Common myeloid progenitor, CD34-positive (primary cell): Measurements from ENCODE around the gene BLMH.

Source experiments
- CTCF ChIA-PET: fragments of 350-600 bp; sonication (Branson Sonifier 250); formaldehyde crosslinking; loops from one replicate; lab custom pipeline; 2021; ENCODE audit warnings: antibody characterized with exemption; lab: Charles Lee
- POLR2A ChIA-PET: fragments of 350-600 bp; sonication (Branson Sonifier 250); formaldehyde crosslinking; loops from one replicate; lab custom pipeline; 2021; ENCODE audit warnings: antibody characterized with exemption; lab: Charles Lee
- DNase-seq, 3 donors: peaks; one replicate each; pipeline versions ENCODE4 v3.0.0 to v3.0.0-alpha.2; 2013
- H3K27ac ChIP-seq, 2 experiments: 1 replicate in 1 of 2; 2 replicates in 1 of 2; pipeline ENCODE4 v1.7.0; 2013; ENCODE audit warnings: inconsistent platforms in 2 of 2, low read length in 2 of 2, mild to moderate bottlenecking in 2 of 2, low read depth in 1 of 2, moderate library complexity in 1 of 2; ENCODE audit not compliant: severe bottlenecking in 2 of 2, insufficient read depth in 1 of 2, poor library complexity in 1 of 2
- H3K27me3 ChIP-seq, 5 experiments: replicated peaks in 2 of 5; 1 replicate in 3 of 5; 2 replicates in 2 of 5; pipeline versions ENCODE4 v1.6.1 to v1.7.0; 2013; ENCODE audit warnings: low read length in 4 of 5, mild to moderate bottlenecking in 2 of 5, moderate library complexity in 2 of 5, inconsistent platforms in 1 of 5; ENCODE audit not compliant: insufficient read depth in 5 of 5, control insufficient read depth in 4 of 5
- H3K36me3 ChIP-seq, 4 experiments: 1 replicate in 2 of 4; 2 replicates in 2 of 4; pipeline versions ENCODE4 v1.6.1 to v1.7.0; 2013; ENCODE audit warnings: low read length in 3 of 4, control low read depth in 1 of 4, mild to moderate bottlenecking in 1 of 4; ENCODE audit not compliant: control insufficient read depth in 4 of 4, insufficient read depth in 4 of 4
- H3K4me1 ChIP-seq, 4 experiments: 1 replicate in 3 of 4; 2 replicates in 1 of 4; pipeline versions ENCODE4 v1.6.1 to v1.7.1; 2013; ENCODE audit warnings: low read length in 3 of 4, mild to moderate bottlenecking in 3 of 4, control low read depth in 1 of 4, inconsistent platforms in 1 of 4, moderate library complexity in 1 of 4; ENCODE audit not compliant: control insufficient read depth in 4 of 4, insufficient read depth in 4 of 4; ENCODE audit errors: control extremely low read depth in 1 of 4
- H3K4me3 ChIP-seq, 7 experiments: 1 replicate in 4 of 7; 2 replicates in 3 of 7; pipeline versions ENCODE4 v1.5.1 to v1.7.0; 2013; ENCODE audit warnings: mild to moderate bottlenecking in 7 of 7, low read length in 6 of 7, moderate library complexity in 6 of 7, inconsistent platforms in 2 of 7, low read depth in 2 of 7, control low read depth in 1 of 7; ENCODE audit not compliant: insufficient read depth in 4 of 7, control insufficient read depth in 1 of 7; ENCODE audit errors: extremely low read depth in 1 of 7
- H3K9me3 ChIP-seq, 5 experiments: 1 replicate in 4 of 5; 2 replicates in 1 of 5; pipeline versions ENCODE4 v1.6.1 to v1.7.1; 2013; ENCODE audit warnings: low read length in 4 of 5, mild to moderate bottlenecking in 2 of 5, inconsistent platforms in 1 of 5, low read depth in 1 of 5, moderate library complexity in 1 of 5; ENCODE audit not compliant: control insufficient read depth in 4 of 5, insufficient read depth in 2 of 5; ENCODE audit errors: control extremely low read depth in 1 of 5
- WGBS: methylation state at CpG from one replicate; pipeline ENCODE4 v1.1.5; 2013; ENCODE audit not compliant: insufficient coverage; 5-methylcytosine and 5-hydroxymethylcytosine counted together

BLMH gene

DNA sequence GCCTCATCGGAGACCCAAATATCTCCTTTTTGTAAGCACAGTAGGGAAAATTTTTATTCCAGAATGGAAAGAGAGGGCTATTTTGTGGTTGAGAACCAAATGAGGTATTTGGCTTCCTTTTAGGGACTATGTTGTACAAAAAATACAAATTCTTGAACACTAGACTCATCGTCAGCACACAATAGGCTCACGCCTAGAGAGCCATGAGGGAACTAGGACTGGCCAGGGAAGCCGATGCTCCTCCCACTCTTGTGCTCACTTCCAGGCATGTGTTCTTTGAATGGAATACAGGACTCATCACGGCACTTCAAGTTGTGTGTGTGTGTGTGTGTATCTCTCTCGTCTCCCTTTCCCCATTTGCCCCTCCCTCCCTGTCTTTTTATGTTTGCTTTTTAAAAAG, 17.8 kb upstream of the BLMH start:
- no peaks in the 10 kb centered on the region for H3K27me3 ChIP-seq
- DNase-seq, result no peak
- WGBS, result 96% methylated on average over 3 of the region's 6 CpGs
- H3K36me3 ChIP-seq, result no peaks in the 10 kb centered on the region
- POLR2A ChIA-PET, result no interaction called here
- CTCF ChIA-PET, result interaction anchor here (1.0 to 1.8 kb wide), 2 partner anchors 18 to 27 kb away, joined by 3 to 7 read pairs; no protein-coding TSS in a partner anchor
- H3K4me3 ChIP-seq, result no peak overlapping the region
- no peaks in the 10 kb centered on the region for H3K4me1 ChIP-seq
- H3K9me3 ChIP-seq, result no peaks in the 10 kb centered on the region
- no peak overlapping the region for H3K27ac ChIP-seq

DNA sequence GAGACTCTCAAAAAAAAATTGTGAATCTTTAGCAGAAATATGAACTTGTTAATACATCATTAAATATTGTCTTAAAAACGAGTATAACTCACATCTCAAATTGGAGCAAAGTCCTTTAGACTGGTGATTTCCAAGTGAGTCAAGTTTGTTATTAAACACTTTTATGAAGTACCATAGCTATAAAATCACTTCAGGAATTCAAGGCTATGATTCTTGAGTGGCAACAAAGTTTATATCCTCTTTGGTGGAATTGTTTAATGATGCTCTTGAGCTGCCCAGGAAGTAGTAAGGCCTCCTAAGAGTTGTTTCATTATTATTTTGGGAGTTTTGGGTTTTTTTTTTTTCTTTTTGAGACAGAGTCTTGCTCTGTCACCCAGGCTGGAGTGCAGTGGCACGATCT, 16.7 kb upstream of the BLMH start:
- Histone ChIP-seq H3K4me1 (no peaks in the 10 kb centered on the region), H3K27me3 (no peaks in the 10 kb centered on the region), H3K4me3 (no peak overlapping the region), H3K9me3 (no peaks in the 10 kb centered on the region), H3K36me3 (no peaks in the 10 kb centered on the region), H3K27ac (no peak overlapping the region)
- no CpG with 5 or more reads among the region's 2 CpGs for WGBS
- ChIA-PET CTCF (interaction anchor here (1.0 to 1.8 kb wide), 2 partner anchors 19 to 28 kb away, joined by 3 to 7 read pairs; no protein-coding TSS in a partner anchor), POLR2A (no interaction called here)
- no peak for DNase-seq

DNA sequence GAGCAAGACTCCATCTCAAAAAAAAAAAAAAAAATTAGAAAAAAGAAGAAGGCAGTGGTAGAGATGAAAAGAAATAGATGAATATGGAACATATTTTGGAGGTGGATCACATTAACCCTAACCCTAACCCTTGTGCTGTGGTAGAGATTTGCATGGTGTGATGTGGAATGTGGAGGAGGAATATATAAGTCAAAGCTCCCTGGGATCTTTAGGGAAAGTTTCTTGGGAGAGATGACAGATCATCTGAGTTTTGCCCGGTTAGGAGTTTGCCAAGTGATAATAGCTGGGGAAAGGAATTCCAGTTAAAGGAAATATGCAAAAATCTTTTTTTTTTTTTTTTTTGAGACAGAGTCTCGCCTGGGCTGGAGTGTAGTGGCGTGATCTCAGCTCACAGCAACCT, 13.0 kb upstream of the BLMH start:
- DNase-seq, result no peak
- Histone ChIP-seq H3K4me3 (no peak overlapping the region), H3K9me3 (no peaks in the 10 kb centered on the region), H3K36me3 (no peaks in the 10 kb centered on the region), H3K27ac (no peak overlapping the region), H3K4me1 (no peaks in the 10 kb centered on the region), H3K27me3 (no peaks in the 10 kb centered on the region)
- WGBS, result 83% methylated on average over 1 of the region's 3 CpGs
- CTCF ChIA-PET, result interaction anchor here (1.2 to 2.9 kb wide), 3 partner anchors 9 to 53 kb away, joined by 3 to 8 read pairs (median 4); no protein-coding TSS in a partner anchor
- POLR2A ChIA-PET, result interaction anchor here (0.6 to 0.7 kb wide), 2 partner anchors 70 to 1577 kb away, joined by 5 read pairs; no protein-coding TSS in a partner anchor

DNA sequence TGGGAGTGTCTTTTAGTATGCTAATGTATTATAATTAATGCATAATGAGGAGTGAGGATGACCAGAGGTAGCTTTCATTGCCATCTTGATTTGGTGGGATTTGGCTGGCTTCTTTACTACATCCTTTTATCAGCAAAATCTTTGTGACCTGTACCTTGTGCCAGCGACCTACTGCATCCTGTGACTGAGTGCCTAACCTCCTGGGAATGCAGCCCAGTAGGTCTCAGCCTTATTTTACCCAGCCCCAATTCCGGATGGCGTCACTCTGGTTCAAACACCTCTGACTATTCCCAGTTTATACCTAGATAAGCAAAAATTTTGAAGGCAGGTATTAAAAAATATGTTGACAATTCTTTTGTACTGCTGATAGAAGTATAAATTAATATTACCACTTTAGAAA, 10.5 kb upstream of the BLMH start:
- Histone ChIP-seq H3K9me3 (peaks cover 0 to under 1% (median 0%) of the 10 kb centered on the region in 5 experiments), H3K36me3 (no peaks in the 10 kb centered on the region), H3K4me1 (no peaks in the 10 kb centered on the region), H3K27ac (no peak overlapping the region), H3K27me3 (no peaks in the 10 kb centered on the region), H3K4me3 (no peak overlapping the region)
- POLR2A ChIA-PET, result no interaction called here
- CTCF ChIA-PET, result no interaction called here
- no peak for DNase-seq
- no CpG with 5 or more reads among the region's 3 CpGs for WGBS

DNA sequence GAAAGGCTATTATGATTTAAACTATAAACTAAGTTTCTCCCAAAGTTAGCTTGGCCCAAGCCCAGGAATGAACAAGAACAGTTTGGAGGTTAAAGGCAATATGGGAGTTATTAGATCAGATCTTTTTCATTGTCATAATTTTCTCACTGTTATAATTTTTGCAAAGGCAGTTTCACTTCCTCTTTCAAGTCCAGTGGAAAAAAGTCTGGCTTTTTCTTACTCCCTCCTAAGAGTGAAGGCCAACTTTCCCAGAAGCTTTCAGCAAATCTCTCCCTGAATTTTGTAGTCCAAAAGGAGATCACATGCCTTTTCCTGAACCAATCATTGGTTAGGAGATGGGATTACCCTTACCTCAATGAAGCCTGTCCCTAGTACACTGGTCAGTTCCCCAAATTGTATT, 9.1 kb upstream of the BLMH start:
- CTCF ChIA-PET, result interaction anchor here (0.6 to 0.7 kb wide), 2 partner anchors 33 to 255 kb away, joined by 3 read pairs; no protein-coding TSS in a partner anchor
- POLR2A ChIA-PET, result no interaction called here

DNA sequence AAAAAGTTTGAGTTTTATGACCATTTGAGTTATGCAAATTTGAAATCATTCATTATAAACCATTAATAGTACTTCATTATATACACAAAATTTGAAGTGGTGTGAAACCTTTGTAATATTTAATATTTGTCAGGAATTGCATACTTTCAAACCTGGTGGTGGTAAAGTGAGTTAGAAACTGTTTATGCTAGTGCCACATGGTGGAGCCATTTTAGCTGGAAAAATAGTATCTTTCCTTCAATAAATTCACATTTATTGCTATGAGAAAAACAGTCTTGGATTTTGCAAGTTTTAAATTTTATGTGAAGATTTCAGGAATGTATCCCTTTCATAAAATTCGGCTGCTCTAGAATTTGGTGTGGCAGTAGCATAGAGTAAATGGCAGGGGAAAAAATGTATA, 7.3 kb upstream of the BLMH start:
- Histone ChIP-seq H3K4me1 (no peaks in the 10 kb centered on the region), H3K9me3 (peaks cover 0 to 4% (median 0%) of the 10 kb centered on the region in 5 experiments), H3K36me3 (no peaks in the 10 kb centered on the region), H3K4me3 (no peak overlapping the region), H3K27me3 (no peaks in the 10 kb centered on the region), H3K27ac (no peak overlapping the region)
- 100% methylated on average over 1 of the region's 1 CpG for WGBS
- DNase-seq, result peak in 2 of 3 donors; percentile 6 to 16
- POLR2A ChIA-PET, result no interaction called here
- CTCF ChIA-PET, result no interaction called here

More for the DNA sequence above, 9.1 kb upstream of the BLMH start:
- Histone ChIP-seq H3K4me3 (no peak overlapping the region), H3K27ac (no peak overlapping the region), H3K36me3 (no peaks in the 10 kb centered on the region), H3K4me1 (no peaks in the 10 kb centered on the region), H3K27me3 (no peaks in the 10 kb centered on the region), H3K9me3 (peaks cover 0 to 4% (median 0%) of the 10 kb centered on the region in 5 experiments)
- DNase-seq, result peak in 2 of 3 donors; percentile 9 to 11

DNA sequence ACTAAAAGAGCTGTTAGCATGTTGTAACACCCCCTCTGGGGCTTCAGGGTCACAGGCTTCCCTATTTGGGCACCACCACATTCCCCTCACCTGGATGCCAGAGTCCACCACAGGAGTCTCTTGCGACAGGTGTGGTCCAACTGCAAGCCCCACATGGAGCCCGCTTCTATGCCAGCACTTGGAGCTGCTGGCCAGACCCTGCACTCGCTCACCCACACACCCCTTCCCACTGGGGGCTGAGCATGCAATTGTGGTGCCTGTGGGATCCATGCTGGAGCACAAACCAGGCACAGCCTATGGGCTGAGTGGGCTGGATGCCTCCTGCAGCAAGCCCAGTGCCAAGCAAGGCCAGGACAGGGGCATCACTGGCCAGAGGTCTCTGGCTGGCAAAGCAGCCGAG, 6.0 kb upstream of the BLMH start:
- POLR2A ChIA-PET, result no interaction called here
- H3K36me3 ChIP-seq, result no peaks in the 10 kb centered on the region
- CTCF ChIA-PET, result interaction anchor here (1.1 to 1.5 kb wide), 2 partner anchors 39 to 43 kb away, joined by 3 to 4 read pairs; no protein-coding TSS in a partner anchor
- no peaks in the 10 kb centered on the region for H3K4me1 ChIP-seq
- no peak overlapping the region for H3K27ac ChIP-seq
- 100% methylated on average over 2 of the region's 4 CpGs for WGBS
- peaks cover 0 to 4% (median 0%) of the 10 kb centered on the region in 5 experiments for H3K9me3 ChIP-seq
- no peak overlapping the region for H3K4me3 ChIP-seq
- H3K27me3 ChIP-seq, result peaks cover 0 to 2% (median 0%) of the 10 kb centered on the region in 5 experiments
- no peak for DNase-seq
